GM13977 (cell line): ENCODE results near the gene CBFA2T3.

Experiments
- DNase-seq: peaks from one replicate; pipeline ENCODE4 v3.0.0; 2012; ENCODE audit warnings: low spot score
- CTCF ChIP-seq: IDR thresholded peaks from 2 replicates; pipeline ENCODE4 v1.5.1; 2012; ENCODE audit warnings: mild to moderate bottlenecking, control low read depth; ENCODE audit not compliant: insufficient read depth; ENCODE audit errors: extremely low read depth, missing control alignments
- in situ Hi-C: fragments of 300-500 bp; cut with MboI; formaldehyde crosslinking; loops from one replicate; pipeline ENCODE4 v1.12.0; 2022; ENCODE audit warnings: low sequenced_read_pairs, low pct_unique_long_range_greater_than_20kb, mixed read lengths, inconsistent platforms; ENCODE audit not compliant: unreplicated experiment

The CBFA2T3 gene

DNA sequence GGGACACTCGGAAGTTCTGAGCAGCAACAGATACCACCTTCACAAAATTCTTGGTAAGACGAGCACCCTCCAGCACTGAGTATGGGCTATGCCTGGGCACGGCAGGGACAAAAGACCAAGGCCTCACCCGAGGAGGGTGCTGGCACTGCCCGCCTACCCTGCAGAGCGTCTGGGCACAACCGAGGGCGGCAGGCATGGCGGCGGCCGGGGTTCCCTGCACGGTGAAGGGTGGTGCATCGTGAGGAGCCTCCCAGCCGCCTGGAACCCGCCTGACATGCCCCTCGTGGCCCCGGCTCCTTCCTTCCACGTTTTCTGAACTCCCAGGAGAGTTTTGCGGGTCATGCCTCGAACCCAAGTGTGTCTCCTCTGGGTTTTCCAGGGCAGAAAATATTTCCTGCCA is 139.2 kb downstream of the CBFA2T3 start:
- TF ChIP-seq CTCF: no peak
- no peak for DNase-seq
- in situ Hi-C loops: no loop called here

- no peak for TF ChIP-seq CTCF
- in situ Hi-C loops: no loop called here
- no peak for DNase-seq
Measured at GRCh38 chr16:88836791-88837190, 140.2 kb downstream of the CBFA2T3 start.

DNA sequence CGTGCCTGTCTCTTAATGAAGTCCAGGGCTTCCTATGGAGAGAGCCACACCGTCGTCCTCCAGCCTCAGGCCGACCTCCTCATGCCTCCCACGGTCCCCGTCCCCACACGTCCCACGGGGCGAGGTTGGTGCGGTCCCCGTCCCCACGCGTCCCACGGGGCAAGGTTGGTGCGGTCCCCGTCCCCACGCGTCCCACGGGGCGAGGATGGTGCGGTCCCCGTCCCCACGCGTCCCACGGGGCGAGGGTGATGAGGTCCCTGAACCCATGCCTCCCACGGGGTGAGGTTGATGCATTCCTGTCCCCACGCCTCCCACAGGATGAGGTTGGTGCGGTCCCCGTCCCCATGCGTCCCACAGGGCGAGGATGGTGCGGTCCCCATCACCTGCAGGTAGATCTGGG is 141.2 kb downstream of the CBFA2T3 start:
- no peak for DNase-seq
- in situ Hi-C loops: no loop called here
- no peak for TF ChIP-seq CTCF

DNA sequence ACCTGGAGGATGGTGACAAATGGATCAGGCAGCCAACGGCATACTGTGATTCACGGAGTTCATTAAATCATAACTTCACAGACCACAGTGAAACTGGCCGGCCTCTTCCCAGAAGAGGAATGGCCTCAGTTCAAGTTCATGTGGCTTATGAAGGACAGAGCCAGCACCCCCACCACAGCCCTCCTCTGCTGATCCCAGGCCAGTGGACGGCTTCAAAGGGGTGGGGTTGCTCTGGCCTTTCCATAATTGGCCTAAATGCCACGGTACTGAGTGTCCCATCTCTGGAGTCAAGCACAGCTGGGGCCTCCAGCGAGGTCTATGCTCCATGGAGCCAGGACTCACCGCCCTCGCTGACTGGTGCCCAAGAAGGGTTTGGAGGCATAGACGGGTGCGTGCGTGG is 141.6 kb downstream of the CBFA2T3 start:
- in situ Hi-C loops: no loop called here
- DNase-seq: no peak
- TF ChIP-seq CTCF: no peak

DNA sequence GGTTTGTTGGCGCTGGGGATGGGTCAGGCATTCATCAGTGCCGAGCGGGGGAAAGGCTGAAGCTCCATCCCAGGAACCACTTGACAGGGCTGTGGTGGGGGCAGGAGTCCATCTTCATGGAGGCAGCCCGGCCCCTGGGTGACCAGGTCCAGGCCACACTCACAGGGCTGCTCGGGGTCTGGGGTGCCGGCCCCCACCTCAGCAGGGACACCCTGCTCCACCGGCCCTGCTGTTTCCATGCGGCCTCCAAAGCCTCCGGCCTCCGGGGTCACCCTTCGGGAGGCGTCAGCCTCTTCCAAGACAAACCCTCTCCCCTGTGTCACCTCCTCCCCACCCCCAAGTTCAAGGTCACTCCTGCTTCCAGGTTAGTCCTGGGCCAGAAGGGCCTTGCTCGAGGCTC is 142.3 kb downstream of the CBFA2T3 start:
- DNase-seq: no peak
- in situ Hi-C loops: no loop called here
- TF ChIP-seq CTCF: no peak

GRCh38 chr16:88833086-88833485 is 143.9 kb downstream of the CBFA2T3 start:
- DNase-seq: no peak
- in situ Hi-C loops: no loop called here
- TF ChIP-seq CTCF: no peak

DNA sequence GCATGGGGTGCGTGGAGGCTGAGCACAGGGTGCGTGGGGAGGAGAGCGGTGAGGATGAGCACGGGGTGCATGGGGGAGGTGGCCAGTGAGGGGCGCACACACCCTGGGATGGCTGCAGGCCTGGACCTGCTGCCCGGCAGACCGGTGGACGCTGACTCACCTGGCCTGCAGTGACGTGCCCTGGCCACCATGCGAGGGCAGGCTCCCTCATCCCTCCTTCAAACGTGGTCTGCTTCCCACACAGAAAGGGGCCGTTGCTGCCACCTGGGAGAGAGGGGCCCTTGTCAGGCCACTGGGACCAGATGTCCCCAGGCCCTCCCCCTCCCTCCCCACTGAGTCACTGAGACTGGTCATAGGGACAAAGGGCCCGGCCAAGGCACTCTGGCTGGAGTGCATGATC is 145.2 kb downstream of the CBFA2T3 start:
- in situ Hi-C loops: no loop called here
- no peak for DNase-seq
- TF ChIP-seq CTCF: no peak
